ENCODE data around the gene KASH5.
"Not testable (repeated sequence)": the region's sequence is repeated elsewhere in the genome, so short reads cannot be mapped to it uniquely, and the experiment has no call there.

The KASH5 gene

GRCh38 chr19:49442771-49443365, 54.8 kb downstream of the KASH5 start:
- peak overlapping the region; percentile 88 for H3K4me3 ChIP-seq (ENCODE audit: low read length)
- no peaks in the 10 kb centered on the region for H3K9me3 ChIP-seq (ENCODE audit: control insufficient read depth, insufficient read depth, low read length)
- H3K27ac ChIP-seq (ENCODE audit: low read depth, low read length): peak overlapping the region; percentile 39; the same call in 1 of the 2 replicates
- H3K79me2 ChIP-seq (ENCODE audit: control insufficient read depth, low read length): no peaks in the 10 kb centered on the region; the same call in 1 of the 2 replicates
- peaks cover 16% of the 10 kb centered on the region for H3K36me3 ChIP-seq (ENCODE audit: control insufficient read depth, low read length)
- H3K27me3 ChIP-seq (ENCODE audit: control insufficient read depth, low read length): peaks cover 41% of the 10 kb centered on the region
- no peaks in the 10 kb centered on the region for H4K20me1 ChIP-seq (ENCODE audit: control insufficient read depth, insufficient read depth, low read depth, low read length)
- peaks cover 23% of the 10 kb centered on the region for H3K4me1 ChIP-seq (ENCODE audit: control insufficient read depth, low read length)
- peak overlapping the region; percentile 99 for H3K4me2 ChIP-seq (ENCODE audit: low read length)
- no peaks in the 10 kb centered on the region for H3K9me2 ChIP-seq (replicated peaks; ENCODE audit: control insufficient read depth, low read length)
- peaks cover 9% of the 10 kb centered on the region for H3F3A ChIP-seq (ENCODE audit: control insufficient read depth, insufficient read depth)
- TF ChIP-seq EZH2phosphoT487 (IDR thresholded peaks at IDR 0.05; ENCODE audit: borderline replicate concordance, low read length) (no peak), CTCF (IDR thresholded peaks at IDR 0.05; ENCODE audit: low read depth, low read length, poor library complexity, severe bottlenecking) (no peak)

- Histone ChIP-seq H3K4me3 (ENCODE audit: low read length) (peak overlapping the region; percentile 88), H3K79me2 (ENCODE audit: control insufficient read depth, low read length) (peaks cover 3% of the 10 kb centered on the region)
- TF ChIP-seq CTCF (IDR thresholded peaks at IDR 0.05; ENCODE audit: low read depth, low read length, poor library complexity, severe bottlenecking) (peak; percentile 96), EZH2phosphoT487 (IDR thresholded peaks at IDR 0.05; ENCODE audit: borderline replicate concordance, low read length) (no peak)
Measured at GRCh38 chr19:49443366-49444099, 55.5 kb downstream of the KASH5 start.

GRCh38 chr19:49444100-49444700, 56.2 kb downstream of the KASH5 start:
- H3K9me2 ChIP-seq (replicated peaks; ENCODE audit: control insufficient read depth, low read length); H3K9me3 ChIP-seq (ENCODE audit: control insufficient read depth, insufficient read depth, low read length); H4K20me1 ChIP-seq (ENCODE audit: control insufficient read depth, insufficient read depth, low read depth, low read length); H3K79me2 ChIP-seq (ENCODE audit: control insufficient read depth, low read length); H3F3A ChIP-seq (ENCODE audit: control insufficient read depth, insufficient read depth); H3K27ac ChIP-seq (ENCODE audit: low read depth, low read length): not testable (repeated sequence)
- peak overlapping the region; percentile 99 for H3K4me2 ChIP-seq (ENCODE audit: low read length)
- peaks cover 28% of the 10 kb centered on the region for H3K27me3 ChIP-seq (ENCODE audit: control insufficient read depth, low read length)
- peaks cover 29% of the 10 kb centered on the region for H3K36me3 ChIP-seq (ENCODE audit: control insufficient read depth, low read length)
- H3K4me1 ChIP-seq (ENCODE audit: control insufficient read depth, low read length): peaks cover 24% of the 10 kb centered on the region
- peak overlapping the region; percentile 88 for H3K4me3 ChIP-seq (ENCODE audit: low read length)

More at GRCh38 chr19:49443366-49444099, 55.5 kb downstream of the KASH5 start:
- H3K9me3 ChIP-seq (ENCODE audit: control insufficient read depth, insufficient read depth, low read length): no peaks in the 10 kb centered on the region
- H3K27ac ChIP-seq (ENCODE audit: low read depth, low read length): peak overlapping the region; percentile 39; the same call in 1 of the 2 replicates
- peak overlapping the region; percentile 99 for H3K4me2 ChIP-seq (ENCODE audit: low read length)
- H3K36me3 ChIP-seq (ENCODE audit: control insufficient read depth, low read length): peaks cover 23% of the 10 kb centered on the region
- no peaks in the 10 kb centered on the region for H3K9me2 ChIP-seq (replicated peaks; ENCODE audit: control insufficient read depth, low read length)
- peaks cover 9% of the 10 kb centered on the region for H3F3A ChIP-seq (ENCODE audit: control insufficient read depth, insufficient read depth)
- peaks cover 34% of the 10 kb centered on the region for H3K27me3 ChIP-seq (ENCODE audit: control insufficient read depth, low read length)
- no peaks in the 10 kb centered on the region for H4K20me1 ChIP-seq (ENCODE audit: control insufficient read depth, insufficient read depth, low read depth, low read length)
- H3K4me1 ChIP-seq (ENCODE audit: control insufficient read depth, low read length): peaks cover 24% of the 10 kb centered on the region

GRCh38 chr19:49445997-49446396, 57.9 kb downstream of the KASH5 start:
- Histone ChIP-seq H3F3A (ENCODE audit: control insufficient read depth, insufficient read depth) (peaks cover 12% of the 10 kb centered on the region), H3K4me3 (ENCODE audit: low read length) (no peak overlapping the region), H4K20me1 (ENCODE audit: control insufficient read depth, insufficient read depth, low read depth, low read length) (no peaks in the 10 kb centered on the region; the same call in 1 of the 2 replicates), H3K9me3 (ENCODE audit: control insufficient read depth, insufficient read depth, low read length) (no peaks in the 10 kb centered on the region), H3K4me1 (ENCODE audit: control insufficient read depth, low read length) (peaks cover 32% of the 10 kb centered on the region), H3K9me2 (replicated peaks; ENCODE audit: control insufficient read depth, low read length) (no peaks in the 10 kb centered on the region), H3K27me3 (ENCODE audit: control insufficient read depth, low read length) (peaks cover 11% of the 10 kb centered on the region), H3K4me2 (ENCODE audit: low read length) (no peak overlapping the region), H3K36me3 (ENCODE audit: control insufficient read depth, low read length) (peaks cover 42% of the 10 kb centered on the region), H3K79me2 (ENCODE audit: control insufficient read depth, low read length) (peaks cover 23% of the 10 kb centered on the region), H3K27ac (ENCODE audit: low read depth, low read length) (no peak overlapping the region)
- TF ChIP-seq CTCF (IDR thresholded peaks at IDR 0.05; ENCODE audit: low read depth, low read length, poor library complexity, severe bottlenecking) (no peak), EZH2phosphoT487 (IDR thresholded peaks at IDR 0.05; ENCODE audit: borderline replicate concordance, low read length) (no peak)

Measured in DOHH2 (cell line).